ENCODE measurements around the gene SMIM43. TPM values are rescaled to one million over a fixed set of nuclear protein-coding genes. Genes with fewer than 3 reads are reported as not detected.

Gene SMIM43
- total and polyA plus RNA-seq, 4 donors: 0.07 to 18.2 (median 0.16) TPM

- WGBS, 2 donors: 84 to 87% methylated on average over 4 of the region's 4 CpGs
- Histone ChIP-seq H3K9ac (ENCODE audit: insufficient read depth in 1 of 2, low read length in 2 of 2) (no peak overlapping the region), H3K4me1 (ENCODE audit: control insufficient read depth in 5 of 5, insufficient read depth in 5 of 5, low read length in 5 of 5) (peaks cover 0 to 8% (median 0%) of the 10 kb centered on the region in 5 donors), H3K27ac (ENCODE audit: low read depth in 1 of 2, low read length in 1 of 2) (no peak overlapping the region), H3K4me3 (no peak overlapping the region), H3K36me3 (ENCODE audit: control insufficient read depth in 4 of 4, insufficient read depth in 4 of 4, low read length in 4 of 4) (peaks cover 15 to 49% (median 25%) of the 10 kb centered on the region in 4 donors), H3K9me3 (ENCODE audit: control insufficient read depth in 4 of 4, insufficient read depth in 3 of 4, low read length in 3 of 4) (no peaks in the 10 kb centered on the region), H3K27me3 (ENCODE audit: control insufficient read depth in 3 of 3, insufficient read depth in 3 of 3, low read length in 2 of 3) (no peaks in the 10 kb centered on the region)
- TF ChIP-seq CTCF (IDR thresholded peaks at IDR 0.05; ENCODE audit: control extremely low read depth, extremely low read depth): no peak
- DNase-seq (peak in 2 of 3 donors; percentile 53 to 59), ATAC-seq (ENCODE audit: insufficient read depth, low FRiP score) (no peak)
These were observed 41.4 kb upstream of the SMIM43 start for GRCh38 chr4:121806411-121806810.

- H3K36me3 ChIP-seq (ENCODE audit: control insufficient read depth in 4 of 4, insufficient read depth in 4 of 4, low read length in 4 of 4): peaks cover 6 to 26% (median 13%) of the 10 kb centered on the region in 4 donors
These were observed 36.7 kb upstream of the SMIM43 start for GRCh38 chr4:121801715-121802075.

GRCh38 chr4:121800961-121801714 lies 36.2 kb upstream of the SMIM43 start, which contains the start of gene EXOSC9:
Gene EXOSC9 (plus strand): TSS chr4:121801323. CDS start chr4:121801425, 102 bp downstream.
- 0% methylated on average over 48 of the region's 48 CpGs for WGBS, 2 donors
- peak within 1 kb of the TSS; percentile 89 to 94 for H3K27ac ChIP-seq (ENCODE audit: low read depth in 1 of 2, low read length in 1 of 2)

More at GRCh38 chr4:121801715-121802075, 36.7 kb upstream of the SMIM43 start:
- TF ChIP-seq CTCF (IDR thresholded peaks at IDR 0.05; ENCODE audit: control extremely low read depth, extremely low read depth): no peak
- 18% methylated on average over 4 of the region's 4 CpGs for WGBS, 2 donors
- Histone ChIP-seq H3K27ac (ENCODE audit: low read depth in 1 of 2, low read length in 1 of 2) (peak overlapping the region; percentile 37 to 89), H3K4me3 (peak overlapping the region; percentile 97), H3K9me3 (ENCODE audit: control insufficient read depth in 4 of 4, insufficient read depth in 3 of 4, low read length in 3 of 4) (no peaks in the 10 kb centered on the region), H3K9ac (ENCODE audit: insufficient read depth in 1 of 2, low read length in 2 of 2) (peak overlapping the region; percentile 79 to 96), H3K27me3 (ENCODE audit: control insufficient read depth in 3 of 3, insufficient read depth in 3 of 3, low read length in 2 of 3) (no peaks in the 10 kb centered on the region), H3K4me1 (ENCODE audit: control insufficient read depth in 5 of 5, insufficient read depth in 5 of 5, low read length in 5 of 5) (peaks cover 0 to 13% (median 0%) of the 10 kb centered on the region in 5 donors)
- no peak for ATAC-seq (ENCODE audit: insufficient read depth, low FRiP score)
- DNase-seq: no peak

More at GRCh38 chr4:121800961-121801714, 36.2 kb upstream of the SMIM43 start, which contains the start of gene EXOSC9:
- DNase-seq (peak; percentile 96 to 98 (median 98)), ATAC-seq (ENCODE audit: insufficient read depth, low FRiP score) (peak; percentile 90)
- no peak for TF ChIP-seq CTCF (IDR thresholded peaks at IDR 0.05; ENCODE audit: control extremely low read depth, extremely low read depth)
- H3K27me3 ChIP-seq (ENCODE audit: control insufficient read depth in 3 of 3, insufficient read depth in 3 of 3, low read length in 2 of 3): no peaks in the 10 kb centered on the region
- H3K9me3 ChIP-seq (ENCODE audit: control insufficient read depth in 4 of 4, insufficient read depth in 3 of 4, low read length in 3 of 4): no peaks in the 10 kb centered on the region
- peaks cover 6 to 26% (median 13%) of the 10 kb centered on the region in 4 donors for H3K36me3 ChIP-seq (ENCODE audit: control insufficient read depth in 4 of 4, insufficient read depth in 4 of 4, low read length in 4 of 4)
- H3K9ac ChIP-seq (ENCODE audit: insufficient read depth in 1 of 2, low read length in 2 of 2): peak within 1 kb of the TSS; percentile 79 to 96
- H3K4me1 ChIP-seq (ENCODE audit: control insufficient read depth in 5 of 5, insufficient read depth in 5 of 5, low read length in 5 of 5): peaks cover 0 to 17% (median 0%) of the 10 kb centered on the region in 5 donors
- peak within 1 kb of the TSS; percentile 97 for H3K4me3 ChIP-seq

All from lung (tissue), 12 donors.